Fibroblast of the conjunctiva (primary cell): ENCODE data around the gene CARHSP1.
"Not testable (repeated sequence)": the region's sequence is repeated elsewhere in the genome, so short reads cannot be mapped to it uniquely, and the experiment has no call there.

ENCODE experiments used
- DNase-seq: peaks from one replicate; pipeline ENCODE4 v3.0.0-alpha.2; 2010; ENCODE audit warnings: low read depth

Gene CARHSP1

DNA sequence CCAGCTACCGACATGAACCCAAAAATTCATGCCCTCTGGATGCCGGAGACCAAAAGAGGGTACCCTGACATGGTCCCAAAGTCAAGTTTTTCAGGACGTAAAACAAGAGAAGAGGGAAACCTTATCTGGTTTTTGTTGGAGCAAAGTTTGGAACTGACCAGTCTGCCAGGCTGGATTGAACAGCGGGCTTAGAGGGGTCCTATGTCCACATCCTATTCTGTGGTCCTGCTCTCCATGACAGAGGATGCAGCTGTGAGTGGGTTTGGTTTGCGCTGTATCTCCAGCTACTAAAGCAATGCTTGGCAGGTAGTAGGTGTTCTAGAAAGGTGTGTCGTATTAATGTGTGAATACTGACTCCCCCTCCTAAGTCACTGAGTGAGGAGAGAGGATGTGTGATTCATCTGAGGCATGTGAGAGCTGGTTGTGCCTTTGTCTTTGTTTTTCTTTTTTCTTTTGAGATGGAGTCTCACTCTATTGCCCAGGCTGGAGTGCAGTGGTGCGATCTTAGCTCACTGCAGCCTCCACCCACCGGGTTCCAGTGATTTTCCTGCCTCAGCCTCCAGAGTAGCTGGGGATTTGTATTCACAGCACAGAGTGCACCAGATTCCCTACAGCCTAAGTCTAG lies 40.2 kb downstream of the CARHSP1 start:
- no peak for DNase-seq

DNA sequence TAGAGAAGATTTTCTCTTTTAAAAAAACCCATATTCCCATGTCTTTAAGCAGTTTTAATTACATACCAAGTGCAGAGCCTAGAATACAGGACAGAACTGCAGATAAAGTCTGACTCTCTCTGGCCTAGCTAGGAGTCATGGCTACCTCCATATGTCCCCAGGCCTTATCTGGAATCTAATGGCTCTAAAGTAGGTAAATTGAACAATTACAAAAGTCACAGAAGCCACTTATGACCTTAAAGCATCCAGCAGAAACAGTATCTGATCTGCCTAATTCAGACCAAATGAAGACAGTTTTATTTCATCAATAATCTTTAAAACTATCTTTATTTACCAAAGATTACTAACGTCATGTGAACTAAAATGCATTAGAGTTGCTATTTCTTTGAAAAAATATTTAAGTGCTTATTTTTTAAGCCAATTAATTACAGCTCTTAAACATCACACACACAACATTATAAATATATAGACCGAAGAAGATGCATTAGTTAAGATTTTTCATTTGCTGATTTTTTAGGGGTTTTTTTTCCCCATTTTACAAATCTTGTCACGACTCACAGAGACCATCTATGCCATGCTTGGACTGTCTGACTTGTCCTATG lies 42.4 kb downstream of the CARHSP1 start:
- no peak for DNase-seq

DNA sequence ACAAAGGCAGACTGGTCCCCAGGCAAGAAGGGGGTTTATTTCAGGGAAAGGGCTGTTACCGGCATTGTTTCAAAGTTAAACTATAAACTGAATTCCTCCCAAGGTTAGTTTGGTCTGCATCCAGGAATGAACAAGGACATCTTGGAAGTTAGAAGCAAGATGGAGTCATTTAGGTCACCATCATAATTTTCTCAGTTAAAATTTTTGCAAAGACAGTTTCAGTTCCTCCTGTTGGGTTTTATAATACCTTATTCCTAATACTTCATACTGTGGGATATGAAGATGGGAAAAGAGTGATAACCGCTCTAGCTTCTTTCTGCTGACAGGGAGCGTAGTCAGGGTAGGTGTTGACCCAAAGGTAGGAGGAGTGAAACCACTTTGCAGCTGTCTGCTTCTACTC lies 46.4 kb downstream of the CARHSP1 start:
- DNase-seq, result no peak

DNA sequence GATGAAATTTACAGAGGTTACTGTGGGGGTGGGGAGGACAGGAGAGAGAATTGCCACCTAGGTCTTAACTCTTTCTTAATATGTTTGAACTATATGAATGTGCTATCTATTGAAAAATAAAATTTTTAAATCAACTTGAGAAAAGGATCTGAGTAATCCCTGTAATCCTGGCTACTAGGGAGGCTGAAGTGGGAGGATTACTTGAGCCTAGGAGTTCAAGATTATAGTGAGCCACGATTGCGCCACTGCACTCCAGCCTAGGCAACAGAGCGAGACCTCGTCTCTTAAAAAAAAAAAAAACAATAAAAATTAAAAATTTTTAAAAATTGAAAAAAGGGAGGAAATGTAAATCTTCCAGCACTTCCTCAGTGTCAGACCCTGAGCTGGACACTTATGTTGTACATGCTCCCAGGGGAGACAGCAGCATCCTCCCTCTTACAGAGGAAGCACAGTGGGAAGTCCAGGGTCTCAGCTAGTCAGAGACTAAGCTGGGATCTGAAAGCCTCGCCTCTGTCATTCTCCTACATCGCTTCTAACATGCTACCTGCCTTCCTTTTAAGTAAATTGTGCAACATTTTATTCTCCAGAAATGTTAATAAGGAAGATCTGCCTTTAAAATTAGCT lies 49.3 kb downstream of the CARHSP1 start:
- DNase-seq, result no peak

DNA sequence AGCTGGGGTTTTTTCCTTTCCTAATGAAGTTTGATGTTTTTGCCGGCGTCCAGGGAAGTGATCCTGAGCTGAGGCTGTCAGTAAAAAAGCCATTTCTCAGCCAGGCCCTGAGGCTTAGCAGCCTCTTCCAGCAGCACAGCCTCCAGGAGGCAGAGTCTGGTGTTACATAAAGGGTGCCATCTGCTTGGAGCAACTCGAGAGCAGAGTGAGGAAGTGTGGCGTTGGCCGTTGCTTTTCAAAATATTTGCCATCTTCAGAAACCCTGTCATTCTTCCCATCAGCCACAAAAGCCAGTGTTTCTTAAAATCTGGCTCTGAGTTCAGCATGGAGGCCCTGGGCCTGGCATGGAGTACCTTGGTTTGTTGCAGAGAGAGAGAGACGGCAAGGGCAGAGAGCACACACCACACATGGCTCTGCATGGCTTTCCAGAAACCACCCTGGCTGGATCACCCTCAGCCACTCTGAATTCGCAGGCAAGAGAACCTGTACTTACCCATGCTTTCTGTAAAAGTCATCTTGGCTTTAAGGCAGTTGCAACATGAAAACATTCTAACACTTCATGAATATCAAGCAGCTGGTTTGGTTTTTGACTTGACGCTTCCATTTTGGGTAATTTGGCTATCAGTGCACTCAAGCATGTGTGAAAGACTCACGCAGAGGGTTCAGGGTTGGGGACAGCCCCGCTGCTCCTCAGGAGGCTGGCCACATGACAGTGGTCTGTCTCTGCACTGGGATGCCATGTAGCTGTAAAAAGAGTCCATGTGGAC lies 50.1 kb downstream of the CARHSP1 start:
- no peak for DNase-seq

DNA sequence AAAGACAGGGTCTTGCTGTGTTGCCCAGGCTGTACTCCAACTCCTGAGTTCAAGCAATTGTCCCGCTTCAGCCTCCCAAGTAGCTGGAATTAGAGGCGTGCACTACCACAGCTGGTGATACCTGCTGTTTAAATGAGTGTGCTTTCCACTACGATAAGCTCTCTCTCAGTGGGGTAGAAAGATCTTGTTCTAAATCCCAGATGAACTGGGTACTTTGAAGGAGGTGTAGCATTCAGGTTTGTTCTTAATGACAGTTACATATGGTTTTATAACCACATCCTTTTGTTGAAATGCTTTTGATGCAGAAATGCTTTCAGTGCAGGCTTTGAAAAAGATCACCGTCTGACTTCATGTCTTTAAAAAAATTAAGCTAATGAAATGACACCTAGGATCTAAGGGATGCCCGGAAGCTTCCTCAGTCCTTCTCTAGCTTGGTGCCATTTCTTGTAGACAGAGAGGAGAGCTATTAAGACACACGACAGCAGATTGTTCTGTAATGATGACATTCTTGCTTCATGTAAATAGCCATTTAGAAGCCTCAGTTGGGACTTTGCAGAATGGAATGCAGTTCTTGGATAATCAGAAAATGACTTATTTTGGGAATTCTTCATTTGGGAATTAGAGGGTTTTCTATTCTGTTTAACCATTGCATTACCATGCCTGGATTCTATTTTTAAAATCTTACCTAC lies 51.7 kb downstream of the CARHSP1 start:
- DNase-seq, result no peak

DNA sequence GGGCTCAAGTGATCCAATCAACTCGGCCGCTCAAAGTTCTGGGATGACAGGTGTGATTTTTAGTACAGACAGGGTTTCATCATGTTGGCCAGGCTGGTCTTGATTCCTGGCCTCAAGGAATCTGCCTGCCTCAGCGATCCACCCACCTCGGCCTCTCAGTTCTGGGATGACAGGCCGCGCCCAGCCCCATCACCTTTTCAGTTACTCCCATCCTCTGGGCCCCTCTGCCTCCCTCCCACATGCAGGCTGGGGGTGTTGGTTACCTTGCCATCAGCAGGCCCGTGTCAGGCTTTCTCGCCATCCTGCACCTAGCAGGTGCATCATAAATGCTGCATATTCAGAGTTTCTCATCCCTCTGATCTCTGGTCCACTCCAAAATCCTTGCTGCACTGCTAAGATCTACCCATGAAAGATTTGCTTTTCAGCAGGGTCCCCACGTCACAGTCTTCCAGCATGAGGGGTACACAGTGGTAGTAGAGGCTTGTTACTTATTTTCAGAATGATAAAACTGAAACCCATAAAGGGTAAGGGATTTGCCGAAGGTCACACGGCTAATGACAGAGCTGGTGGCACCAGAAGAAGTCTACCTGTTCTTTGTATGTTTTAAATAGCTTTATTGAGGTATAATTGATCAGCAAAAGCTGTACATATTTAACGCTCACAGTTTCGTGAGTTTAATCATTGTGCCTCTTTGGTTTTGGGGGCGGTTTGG lies 54.6 kb downstream of the CARHSP1 start:
- DNase-seq, result no peak

DNA sequence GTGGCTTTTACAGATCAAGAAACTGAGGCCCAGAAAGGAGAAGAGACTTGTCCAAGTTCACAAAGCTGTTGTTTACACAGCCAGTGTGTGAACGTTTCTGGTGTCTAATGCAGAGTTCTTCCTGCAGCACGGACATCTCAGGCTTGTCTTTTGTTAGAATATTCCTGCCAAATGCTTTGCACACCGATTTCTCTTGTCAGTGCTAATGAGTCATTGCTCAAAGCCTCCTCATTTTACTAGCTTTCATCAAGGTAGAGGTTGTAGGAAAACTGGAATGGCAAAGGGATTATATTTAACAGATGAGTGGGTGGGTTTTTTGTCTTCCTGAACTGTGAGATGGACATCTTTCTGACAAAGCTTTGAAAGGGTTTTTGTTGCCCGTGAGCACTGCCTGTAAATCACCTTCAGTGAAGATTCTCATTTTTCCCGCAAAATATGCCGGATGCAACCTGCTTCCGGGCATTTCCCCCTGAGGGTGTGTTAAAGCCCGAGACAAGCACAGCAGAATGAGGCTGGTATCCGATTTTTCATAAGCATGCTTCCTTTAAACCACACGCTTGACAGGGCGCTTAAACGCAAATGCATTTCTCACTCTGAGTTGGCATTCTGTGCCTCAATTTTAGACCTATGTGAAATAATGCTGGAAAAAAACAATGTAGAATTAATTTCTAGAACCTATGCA lies 56.5 kb downstream of the CARHSP1 start:
- DNase-seq, result no peak

DNA sequence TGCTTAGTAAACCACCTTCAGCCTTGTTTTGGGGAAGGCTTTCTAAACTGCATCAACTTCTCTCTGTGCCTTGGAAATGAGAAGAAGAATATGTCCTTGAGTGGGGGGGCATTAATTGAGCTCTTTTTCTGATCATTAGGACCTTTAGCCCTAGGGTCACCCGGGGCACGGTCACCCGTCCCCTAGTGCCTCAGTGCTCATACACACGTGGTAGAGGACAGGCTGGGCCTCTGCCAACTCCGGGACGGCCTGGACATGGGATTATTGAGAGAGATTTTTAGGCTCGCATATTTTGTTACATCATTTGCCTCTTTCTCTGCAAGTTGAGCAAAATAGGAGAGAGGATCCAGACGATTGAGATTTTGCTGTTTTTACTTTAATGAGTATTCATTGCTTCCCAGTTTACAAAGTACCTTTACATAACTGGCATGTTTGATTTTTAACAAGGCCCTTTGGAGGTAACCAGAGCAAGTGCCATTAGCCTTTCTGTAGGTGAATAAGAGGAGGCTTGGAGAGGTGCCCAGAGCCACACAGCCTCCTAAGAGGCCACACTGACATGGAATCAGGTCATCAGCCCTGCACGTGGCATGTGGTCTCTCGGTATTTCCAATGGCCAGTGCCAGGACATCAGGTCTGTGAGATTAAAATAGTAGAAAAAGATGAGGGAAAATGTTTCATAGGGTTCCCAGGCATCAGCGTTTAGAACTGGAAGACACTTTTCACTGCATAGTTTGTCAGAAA lies 60.0 kb downstream of the CARHSP1 start:
- no peak for DNase-seq

DNA sequence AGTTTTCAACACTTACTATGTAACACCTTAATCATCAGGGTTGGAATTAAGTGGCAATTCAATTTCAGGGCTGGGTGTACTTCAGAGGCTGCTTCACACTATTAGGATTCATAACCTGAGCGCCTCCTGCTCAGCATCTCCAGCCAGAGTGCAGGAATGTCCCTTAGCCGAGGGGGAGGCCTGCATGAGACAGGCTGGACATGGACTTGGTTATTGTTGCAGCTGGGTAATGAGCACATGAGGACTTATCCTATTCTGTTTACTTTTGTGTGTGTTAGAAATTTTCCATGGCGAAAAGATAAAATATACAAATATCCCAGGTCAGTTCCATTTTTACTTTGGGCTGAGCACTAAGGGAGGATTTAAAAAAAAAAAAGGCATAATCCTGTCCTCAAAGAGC lies 60.8 kb downstream of the CARHSP1 start:
- DNase-seq, result no peak

DNA sequence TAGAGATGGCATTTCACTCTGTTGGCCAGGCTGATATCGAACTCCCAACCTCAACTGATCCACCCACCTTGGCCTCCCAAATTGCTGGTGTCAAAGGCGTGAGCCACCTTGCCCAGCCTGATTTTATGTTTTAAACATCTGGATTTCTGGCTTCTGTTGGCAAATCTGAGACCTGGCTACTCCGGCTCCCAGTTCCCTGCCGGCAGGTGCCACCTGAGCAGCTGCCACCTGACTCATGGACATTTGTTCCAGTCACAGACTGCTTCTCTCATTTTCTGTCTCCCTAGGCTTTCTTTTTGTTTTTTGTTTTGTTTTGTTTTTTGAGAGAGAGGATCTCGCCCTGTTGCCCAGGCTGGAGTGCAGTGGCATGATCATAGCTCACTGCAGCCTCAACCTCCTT lies 61.6 kb downstream of the CARHSP1 start:
- DNase-seq, result no peak

DNA sequence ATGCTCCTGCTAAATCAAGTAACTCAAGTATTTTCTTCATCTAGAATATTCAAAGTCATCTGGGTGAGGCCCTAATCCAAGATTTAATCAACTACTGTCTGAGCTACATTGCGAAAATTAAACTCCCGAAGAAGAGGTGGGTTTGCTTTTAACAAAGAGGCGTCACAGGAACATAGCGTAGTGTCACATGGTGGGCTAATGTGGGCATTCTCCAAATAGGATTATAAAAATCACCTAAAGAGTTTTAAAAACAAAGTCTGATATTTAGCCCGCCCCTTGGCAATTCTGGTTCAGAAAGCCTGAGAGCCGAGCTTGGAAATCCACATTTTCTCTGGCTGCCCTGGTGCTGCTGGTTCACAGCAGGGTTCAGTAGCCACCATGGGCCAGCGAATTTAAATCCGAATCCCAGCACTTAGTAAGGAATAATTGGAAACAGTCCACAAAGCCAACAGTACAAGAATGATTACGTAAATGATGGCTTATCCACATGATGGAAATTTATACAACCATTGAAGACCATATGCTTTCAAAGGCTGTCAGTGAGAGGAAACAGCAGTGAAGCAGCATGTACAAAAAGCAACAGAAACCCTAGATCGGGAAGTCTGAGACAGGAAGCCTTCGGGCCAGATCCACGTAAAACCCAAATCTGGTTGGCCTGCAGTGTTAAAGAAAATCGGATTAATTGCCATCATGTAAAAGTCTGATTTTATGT lies 62.4 kb downstream of the CARHSP1 start:
- DNase-seq, result no peak

DNA sequence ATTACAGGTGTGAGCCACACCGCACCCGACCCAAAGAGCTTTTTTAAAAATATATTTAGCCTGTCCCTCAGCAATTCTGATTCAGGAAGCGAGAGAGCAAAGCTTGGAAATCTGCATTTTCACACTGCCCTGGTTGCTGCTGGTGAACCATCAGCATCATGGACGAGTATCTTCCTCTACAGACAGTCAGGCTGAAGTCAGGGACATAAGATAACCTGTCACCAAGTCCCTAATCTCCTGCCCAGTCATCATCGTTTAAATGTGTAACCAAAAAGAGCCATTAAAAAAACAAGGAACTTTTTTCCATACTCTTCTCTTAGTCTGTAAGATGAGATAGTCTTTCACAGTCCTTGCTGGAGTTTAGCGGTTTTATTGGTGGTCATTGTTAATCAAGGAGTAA lies 64.5 kb downstream of the CARHSP1 start:
- no peak for DNase-seq

DNA sequence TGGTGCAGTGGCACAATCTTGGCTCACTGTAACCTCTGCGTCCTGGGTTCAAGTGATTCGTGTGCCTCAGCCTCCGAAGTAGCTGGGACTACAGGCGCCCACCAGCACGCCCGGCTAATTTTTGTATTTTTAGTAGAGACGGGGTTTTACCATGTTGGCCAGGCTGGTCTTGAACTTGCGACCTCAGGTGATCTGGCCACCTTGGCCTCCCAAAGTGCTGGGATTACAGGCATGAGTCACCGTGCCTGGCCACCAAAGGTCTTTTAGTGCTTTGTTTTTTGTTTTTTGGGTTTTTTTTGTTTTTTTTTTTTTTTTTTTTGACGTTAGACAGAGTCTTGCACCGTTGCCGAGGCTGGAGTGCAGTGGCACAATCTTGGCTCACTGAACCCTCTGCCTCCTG lies 65.1 kb downstream of the CARHSP1 start:
- DNase-seq, result not testable (repeated sequence)
